C1 segment of cervical spinal cord (tissue), 14 donors: ENCODE results near the gene GNG2.
"Not testable (repeated sequence)": the region's sequence is repeated elsewhere in the genome, so short reads cannot be mapped to it uniquely, and the experiment has no call there.

Experiments used
- DNase-seq, 14 donors: peaks; one replicate each; lab custom pipeline; 2025; lab: John Stamatoyannopoulos, UW

GNG2 gene

GRCh38 chr14:51889851-51890250, 29.4 kb downstream of the GNG2 start:
- no peak for DNase-seq

- no peak for DNase-seq
These were observed 33.8 kb downstream of the GNG2 start for GRCh38 chr14:51894250-51894649.

- no peak for DNase-seq
These were observed 35.0 kb downstream of the GNG2 start for GRCh38 chr14:51895375-51895774.

GRCh38 chr14:51897791-51898355, 37.5 kb downstream of the GNG2 start:
- DNase-seq = no peak

GRCh38 chr14:51901475-51902024, 41.1 kb downstream of the GNG2 start:
- no peak for DNase-seq

- DNase-seq = not testable (repeated sequence)
These were observed 45.3 kb downstream of the GNG2 start for GRCh38 chr14:51905656-51906121.

- DNase-seq = no peak
These were observed 47.7 kb downstream of the GNG2 start for GRCh38 chr14:51908086-51908485.

GRCh38 chr14:51912112-51912786, 51.8 kb downstream of the GNG2 start:
- no peak for DNase-seq

GRCh38 chr14:51914310-51914709, 53.9 kb downstream of the GNG2 start:
- DNase-seq = no peak

GRCh38 chr14:51917193-51917592, 56.8 kb downstream of the GNG2 start:
- DNase-seq = no peak

- no peak for DNase-seq
These were observed 60.6 kb downstream of the GNG2 start for GRCh38 chr14:51921026-51921425.

- peak in 4 of 14 donors; percentile 0 to 8 (median 3) for DNase-seq
These were observed 62.2 kb downstream of the GNG2 start for GRCh38 chr14:51922624-51923023.

GRCh38 chr14:51924600-51924999, 64.2 kb downstream of the GNG2 start:
- DNase-seq = no peak

- no peak for DNase-seq
These were observed 65.6 kb downstream of the GNG2 start for GRCh38 chr14:51925980-51926379.

- DNase-seq = no peak
These were observed 66.0 kb downstream of the GNG2 start for GRCh38 chr14:51926449-51926848.

GRCh38 chr14:51928568-51928967, 68.2 kb downstream of the GNG2 start:
- DNase-seq = no peak

GRCh38 chr14:51929166-51929565, 68.8 kb downstream of the GNG2 start:
- DNase-seq = no peak

GRCh38 chr14:51929910-51930682, 69.7 kb downstream of the GNG2 start:
- no peak for DNase-seq

- no peak for DNase-seq
These were observed 70.9 kb downstream of the GNG2 start for GRCh38 chr14:51931308-51931707.

GRCh38 chr14:51933191-51933590, 72.8 kb downstream of the GNG2 start:
- no peak for DNase-seq

- DNase-seq = no peak
These were observed 77.7 kb downstream of the GNG2 start for GRCh38 chr14:51938137-51938536.

- DNase-seq = no peak
These were observed 78.4 kb downstream of the GNG2 start for GRCh38 chr14:51938821-51939220.
